AG10803 (cell line): ENCODE measurements around the gene KNDC1.

Experiments used
- DNase-seq: peaks from one replicate; pipeline ENCODE4 v3.0.0; 2010; ENCODE audit warnings: low read depth
- H3K4me3 ChIP-seq: 2 replicates; pipeline ENCODE4 v1.5.1; 2011; ENCODE audit warnings: mild to moderate bottlenecking, low read length, control low read depth
- TF ChIP-seq, protein P1 (sequence below): conservative IDR thresholded peaks from 2 replicates; pipeline ENCODE4 v1.5.1; 2011; ENCODE audit warnings: mild to moderate bottlenecking, low read length, control low read depth, inconsistent platforms

Gene KNDC1

GRCh38 chr10:133189726-133190125 lies 29.7 kb downstream of the KNDC1 start:
- no peak for DNase-seq
- TF ChIP-seq, protein P1, sequence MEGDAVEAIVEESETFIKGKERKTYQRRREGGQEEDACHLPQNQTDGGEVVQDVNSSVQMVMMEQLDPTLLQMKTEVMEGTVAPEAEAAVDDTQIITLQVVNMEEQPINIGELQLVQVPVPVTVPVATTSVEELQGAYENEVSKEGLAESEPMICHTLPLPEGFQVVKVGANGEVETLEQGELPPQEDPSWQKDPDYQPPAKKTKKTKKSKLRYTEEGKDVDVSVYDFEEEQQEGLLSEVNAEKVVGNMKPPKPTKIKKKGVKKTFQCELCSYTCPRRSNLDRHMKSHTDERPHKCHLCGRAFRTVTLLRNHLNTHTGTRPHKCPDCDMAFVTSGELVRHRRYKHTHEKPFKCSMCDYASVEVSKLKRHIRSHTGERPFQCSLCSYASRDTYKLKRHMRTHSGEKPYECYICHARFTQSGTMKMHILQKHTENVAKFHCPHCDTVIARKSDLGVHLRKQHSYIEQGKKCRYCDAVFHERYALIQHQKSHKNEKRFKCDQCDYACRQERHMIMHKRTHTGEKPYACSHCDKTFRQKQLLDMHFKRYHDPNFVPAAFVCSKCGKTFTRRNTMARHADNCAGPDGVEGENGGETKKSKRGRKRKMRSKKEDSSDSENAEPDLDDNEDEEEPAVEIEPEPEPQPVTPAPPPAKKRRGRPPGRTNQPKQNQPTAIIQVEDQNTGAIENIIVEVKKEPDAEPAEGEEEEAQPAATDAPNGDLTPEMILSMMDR = no peak
- no peak overlapping the region for H3K4me3 ChIP-seq

- DNase-seq = no peak
- TF ChIP-seq, protein P1 = no peak
- no peak overlapping the region for H3K4me3 ChIP-seq
Measured at GRCh38 chr10:133190225-133190624, 30.2 kb downstream of the KNDC1 start.

GRCh38 chr10:133191651-133192050 lies 31.6 kb downstream of the KNDC1 start:
- no peak overlapping the region for H3K4me3 ChIP-seq
- TF ChIP-seq, protein P1 = no peak
- DNase-seq = no peak

- H3K4me3 ChIP-seq = no peak overlapping the region
- TF ChIP-seq, protein P1 = no peak
- DNase-seq = no peak
Measured at GRCh38 chr10:133194151-133194550, 34.1 kb downstream of the KNDC1 start.

GRCh38 chr10:133195096-133195495 lies 35.1 kb downstream of the KNDC1 start:
- DNase-seq = no peak
- TF ChIP-seq, protein P1 = no peak
- H3K4me3 ChIP-seq = no peak overlapping the region

GRCh38 chr10:133195611-133196010 lies 35.6 kb downstream of the KNDC1 start:
- no peak overlapping the region for H3K4me3 ChIP-seq
- TF ChIP-seq, protein P1 = no peak
- no peak for DNase-seq

DNA sequence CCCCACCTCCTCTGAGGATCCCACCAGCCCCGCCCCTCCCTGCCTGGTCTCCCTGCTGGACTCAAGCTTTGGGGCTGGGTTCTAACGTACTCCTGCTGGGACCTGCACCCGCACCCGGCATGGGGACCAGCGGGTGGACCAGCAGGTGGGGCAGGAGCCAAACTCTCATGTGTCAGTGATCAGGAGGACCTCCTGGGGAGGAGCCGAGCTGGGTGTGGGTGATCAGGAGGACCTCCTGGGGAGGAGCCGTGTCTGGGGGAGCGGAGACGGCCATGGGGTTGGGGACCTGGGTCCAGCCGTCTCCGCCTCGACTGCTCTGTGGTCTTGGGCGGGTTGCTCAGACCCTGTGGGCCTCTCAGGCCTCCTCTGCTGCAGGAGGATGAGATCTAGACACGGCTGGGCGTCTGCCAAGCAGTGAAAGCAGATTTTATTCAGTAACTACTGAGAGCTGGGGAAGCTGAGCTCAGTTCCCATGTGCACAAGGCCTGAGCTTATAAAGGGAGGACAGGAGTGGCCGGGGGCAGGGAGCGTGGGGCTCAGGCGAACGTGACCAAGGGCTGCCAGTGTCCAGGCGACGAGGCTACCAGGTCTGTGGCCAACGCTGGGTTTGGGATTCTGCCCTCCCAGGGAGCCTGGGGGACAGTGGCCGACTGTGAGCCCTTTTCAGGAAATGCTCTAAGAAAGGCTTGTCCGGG lies 36.3 kb downstream of the KNDC1 start:
- no peak for DNase-seq
- H3K4me3 ChIP-seq = no peak overlapping the region
- TF ChIP-seq, protein P1 = no peak
